ENCODE measurements around the gene OR51A4.
"Not testable (repeated sequence)": the region's sequence is repeated elsewhere in the genome, so short reads cannot be mapped to it uniquely, and the experiment has no call there.

Gene OR51A4

GRCh38 chr11:4947505-4947904, at the start of gene OR51A4:
TSS of gene OR51A4 (minus strand) at chr11:4947605. CDS start at chr11:4947100, 505 bp downstream.
- DNase-seq: no peak

- DNase-seq: no peak
These were observed 47.1 kb upstream of the OR51A4 start, which contains the start of gene OR51L1 for GRCh38 chr11:4994551-4994950. TSS of gene OR51L1 (plus strand) at chr11:4994851. CDS start at chr11:4998983, 4,132 bp downstream.

GRCh38 chr11:4991060-4991459, 43.7 kb upstream of the OR51A4 start:
- DNase-seq: no peak

GRCh38 chr11:4983841-4984240, 36.4 kb upstream of the OR51A4 start:
- DNase-seq: no peak

- no peak for DNase-seq
These were observed 35.3 kb upstream of the OR51A4 start for GRCh38 chr11:4982678-4983077.

- no peak for DNase-seq
These were observed 31.6 kb upstream of the OR51A4 start for GRCh38 chr11:4979036-4979435.

- DNase-seq: no peak
These were observed 28.0 kb upstream of the OR51A4 start for GRCh38 chr11:4975436-4975835.

- no peak for DNase-seq
These were observed 15.4 kb upstream of the OR51A4 start for GRCh38 chr11:4962816-4963215.

- DNase-seq: no peak
These were observed 13.5 kb upstream of the OR51A4 start for GRCh38 chr11:4960877-4961276.

- DNase-seq: no peak
These were observed 10.0 kb upstream of the OR51A4 start for GRCh38 chr11:4957396-4957795.

- not testable (repeated sequence) for DNase-seq
These were observed 8.2 kb upstream of the OR51A4 start, which contains the start of gene OR51A2 for GRCh38 chr11:4955613-4956012. TSS of gene OR51A2 (minus strand) at chr11:4955713. CDS start at chr11:4955713, 0 bp downstream.

- DNase-seq: no peak
These were observed 10.7 kb downstream of the OR51A4 start for GRCh38 chr11:4936745-4937144.

GRCh38 chr11:4932751-4933150, 14.7 kb downstream of the OR51A4 start:
- no peak for DNase-seq

- no peak for DNase-seq
These were observed 20.8 kb downstream of the OR51A4 start for GRCh38 chr11:4926608-4927007.

GRCh38 chr11:4924239-4924638, 23.2 kb downstream of the OR51A4 start, which contains the start of gene OR51G1:
TSS of gene OR51G1 (minus strand) at chr11:4924339. CDS start at chr11:4924339, 0 bp downstream.
- DNase-seq: no peak

- no peak for DNase-seq
These were observed 25.1 kb downstream of the OR51A4 start for GRCh38 chr11:4922304-4922703.

GRCh38 chr11:4921796-4922195, 25.6 kb downstream of the OR51A4 start:
- DNase-seq: no peak

GRCh38 chr11:4919250-4919649, 28.2 kb downstream of the OR51A4 start, which contains the start of gene OR51G2:
TSS of gene OR51G2 (minus strand) at chr11:4919350. CDS start at chr11:4915663, 3,687 bp downstream.
- DNase-seq: no peak

GRCh38 chr11:4916581-4916980, 30.8 kb downstream of the OR51A4 start:
- no peak for DNase-seq

GRCh38 chr11:4903484-4903883, 43.9 kb downstream of the OR51A4 start, which contains the start of gene OR51A7:
TSS of gene OR51A7 (plus strand) at chr11:4903783. CDS start at chr11:4907370, 3,587 bp downstream.
- no peak for DNase-seq
